ENCODE measurements around the gene PPP2R5C.

- no peak for TF ChIP-seq CTCF (conservative IDR thresholded peaks at IDR 0.05; ENCODE audit: low read depth, low read length)
- no peak for TF ChIP-seq EZH2 (IDR thresholded peaks at IDR 0.05; ENCODE audit: low read length, unreplicated experiment)
Observed at GRCh38 chr14:101965181-101965544, 203.7 kb downstream of the PPP2R5C start.
